GM18870 (cell line): Measurements from ENCODE around the gene PDE12.

Source experiments
- ATAC-seq: cut with Tn5 transposase; IDR thresholded peaks from one replicate; pipeline ENCODE4 v1.9.1; 2021; ENCODE audit warnings: moderate library complexity; ENCODE audit not compliant: unreplicated experiment

PDE12 gene

GRCh38 chr3:57555738-57556458 lies at the start of gene PDE12:
PDE12 (plus strand) TSS chr3:57556274; CDS start chr3:57556380, 106 bp downstream.
- ATAC-seq: peak; percentile 78

GRCh38 chr3:57512166-57512565 lies 43.9 kb upstream of the PDE12 start:
- ATAC-seq: no peak

GRCh38 chr3:57518276-57518915 lies 37.7 kb upstream of the PDE12 start:
- no peak for ATAC-seq

- no peak for ATAC-seq
Measured at GRCh38 chr3:57530071-57530608, 25.9 kb upstream of the PDE12 start.

- ATAC-seq: no peak
Measured at GRCh38 chr3:57538465-57538864, 17.6 kb upstream of the PDE12 start.

- no peak for ATAC-seq
Measured at GRCh38 chr3:57544181-57545125, 11.6 kb upstream of the PDE12 start, which contains the start of gene DNAH12. DNAH12 (minus strand) TSS chr3:57544344; CDS start chr3:57542870, 1,474 bp downstream.

GRCh38 chr3:57545636-57546268 lies 10.3 kb upstream of the PDE12 start:
- ATAC-seq: no peak

GRCh38 chr3:57546616-57547015 lies 9.5 kb upstream of the PDE12 start:
- ATAC-seq: no peak

GRCh38 chr3:57555306-57555705 lies 768 bp upstream of the PDE12 start:
- ATAC-seq: no peak

- peak; percentile 31 for ATAC-seq
Measured at GRCh38 chr3:57556459-57557084, 498 bp downstream of the PDE12 start.

GRCh38 chr3:57557085-57557537 lies 1.0 kb downstream of the PDE12 start:
- no peak for ATAC-seq

- ATAC-seq: no peak
Measured at GRCh38 chr3:57559526-57559925, 3.5 kb downstream of the PDE12 start.

GRCh38 chr3:57569859-57570450 lies 13.9 kb downstream of the PDE12 start:
- no peak for ATAC-seq

GRCh38 chr3:57570878-57571277 lies 14.8 kb downstream of the PDE12 start:
- no peak for ATAC-seq

- ATAC-seq: no peak
Measured at GRCh38 chr3:57572096-57572495, 16.0 kb downstream of the PDE12 start.

GRCh38 chr3:57575966-57576626 lies 20.0 kb downstream of the PDE12 start:
- no peak for ATAC-seq

GRCh38 chr3:57577801-57578200 lies 21.7 kb downstream of the PDE12 start:
- ATAC-seq: no peak

- no peak for ATAC-seq
Measured at GRCh38 chr3:57582474-57583168, 26.5 kb downstream of the PDE12 start.

- no peak for ATAC-seq
Measured at GRCh38 chr3:57583544-57583943, 27.5 kb downstream of the PDE12 start.
